H1 (cell line): ENCODE results near the gene GNB3. TPM values are rescaled to one million over a fixed set of nuclear protein-coding genes. Genes with fewer than 3 reads are reported as not detected.

Source experiments
- CTCF ChIA-PET: fragments of 300-600 bp; sonication (Branson Sonifier 250); formaldehyde crosslinking; loops from one replicate; lab custom pipeline; 2021; ENCODE audit not compliant: partially characterized antibody; lab: Charles Lee
- POLR2A ChIA-PET: fragments of 300-600 bp; sonication (Branson Sonifier 250); formaldehyde crosslinking; loops from one replicate; lab custom pipeline; 2021; ENCODE audit warnings: inconsistent platforms; ENCODE audit not compliant: partially characterized antibody; lab: Charles Lee
- DNase-seq, 2 experiments: peaks; one replicate each; pipeline versions ENCODE4 v3.0.0 to v3.0.0-alpha.2; 2010 to 2022; ENCODE audit warnings: low spot score in 2 of 2, low read depth in 1 of 2, mixed read lengths in 1 of 2
- FAIRE-seq: peaks from 2 replicates; lab custom pipeline; 2011; peaks lifted over from hg19 to GRCh38; lab: Jason Lieb, UNC
- H2AFZ ChIP-seq: 2 replicates; pipeline ENCODE4 v1.8.1; 2012; ENCODE audit warnings: low read length, inconsistent platforms
- H2AK5ac ChIP-seq: 2 replicates; pipeline ENCODE4 v1.6.1; 2013; ENCODE audit warnings: low read depth, low read length
- H2BK120ac ChIP-seq: replicated peaks from 2 replicates; pipeline ENCODE3; 2013; ENCODE audit warnings: low read depth, low read length, inconsistent platforms
- H2BK12ac ChIP-seq: 2 replicates; pipeline ENCODE4 v1.6.1; 2013; ENCODE audit warnings: low read depth, low read length
- H2BK15ac ChIP-seq: 2 replicates; pipeline ENCODE4 v1.6.1; 2013; ENCODE audit warnings: low read length
- H2BK20ac ChIP-seq: 2 replicates; pipeline ENCODE4 v1.6.1; 2013; ENCODE audit warnings: low read length
- H2BK5ac ChIP-seq: 2 replicates; pipeline ENCODE4 v1.6.1; 2013; ENCODE audit warnings: low read depth, low read length
- H3K14ac ChIP-seq: 2 replicates; pipeline ENCODE4 v1.6.1; 2013; ENCODE audit warnings: inconsistent platforms; ENCODE audit not compliant: insufficient read length
- H3K18ac ChIP-seq: 2 replicates; pipeline ENCODE4 v1.6.1; 2013; ENCODE audit warnings: low read length; ENCODE audit errors: extremely low read depth
- H3K23ac ChIP-seq: 2 replicates; pipeline ENCODE4 v1.6.1; 2013; ENCODE audit warnings: inconsistent platforms; ENCODE audit not compliant: insufficient read length
- H3K23me2 ChIP-seq: 2 replicates; pipeline ENCODE4 v1.6.1; 2013; ENCODE audit warnings: low read depth, low read length
- H3K27ac ChIP-seq: 2 replicates; pipeline ENCODE4 v1.6.1; 2011; ENCODE audit warnings: low read depth, low read length, inconsistent platforms
- H3K27me3 ChIP-seq, 4 experiments: replicated peaks in 1 of 4; 1 replicate in 1 of 4; 2 replicates in 3 of 4; pipeline versions ENCODE4 v1.6.1 to v1.8.1; 2011 to 2013; ENCODE audit warnings: low read length in 3 of 4, mild to moderate bottlenecking in 3 of 4, inconsistent platforms in 2 of 4, mixed read lengths in 2 of 4, moderate library complexity in 1 of 4; ENCODE audit not compliant: control insufficient read depth in 3 of 4, insufficient read depth in 3 of 4; ENCODE audit errors: extremely low read depth in 1 of 4
- H3K36me3 ChIP-seq, 4 experiments: 2 replicates each; pipeline versions ENCODE4 v1.6.1 to v1.8.1; 2011 to 2013; ENCODE audit warnings: mild to moderate bottlenecking in 4 of 4, low read length in 3 of 4, moderate library complexity in 2 of 4, control low read depth in 1 of 4, inconsistent platforms in 1 of 4; ENCODE audit not compliant: insufficient read depth in 4 of 4, control insufficient read depth in 2 of 4
- H3K4ac ChIP-seq: replicated peaks from 2 replicates; pipeline ENCODE3; 2013; ENCODE audit warnings: low read length, low read depth, mixed read lengths, inconsistent platforms; ENCODE audit not compliant: insufficient read length
- H3K4me1 ChIP-seq, 4 experiments: replicated peaks in 1 of 4; 1 replicate in 1 of 4; 2 replicates in 3 of 4; pipeline versions ENCODE4 v1.6.1 to v1.8.1; 2011 to 2013; ENCODE audit warnings: low read length in 3 of 4, inconsistent platforms in 2 of 4, mixed read lengths in 1 of 4; ENCODE audit not compliant: insufficient read depth in 4 of 4, control insufficient read depth in 3 of 4
- H3K4me2 ChIP-seq, 2 experiments: 2 replicates each; pipeline versions ENCODE4 v1.6.1 to v1.8.1; 2011 to 2013; ENCODE audit warnings: low read depth in 2 of 2, low read length in 2 of 2, control low read depth in 1 of 2, inconsistent platforms in 1 of 2, mild to moderate bottlenecking in 1 of 2; ENCODE audit not compliant: insufficient read depth in 1 of 2
- H3K4me3 ChIP-seq, 4 experiments: fragments of 200-600, 300-600 bp in 1 of 4; sonication (generic), shearing (Covaris generic), sonication (Bioruptor Twin) in 1 of 4; 2 replicates each; pipeline versions ENCODE4 v1.5.1 to v1.8.1; 2011 to 2016; ENCODE audit warnings: low read length in 4 of 4, low read depth in 3 of 4, control low read depth in 2 of 4, inconsistent platforms in 2 of 4, mild to moderate bottlenecking in 2 of 4, mixed read lengths in 1 of 4, moderate library complexity in 1 of 4; ENCODE audit not compliant: insufficient read depth in 2 of 4; ENCODE audit errors: extremely low read depth in 1 of 4
- H3K56ac ChIP-seq: replicated peaks from 2 replicates; pipeline ENCODE3; 2013; ENCODE audit warnings: low read depth, mild to moderate bottlenecking, mixed read lengths, low read length, inconsistent platforms; ENCODE audit not compliant: insufficient read length
- H3K79me1 ChIP-seq: 2 replicates; pipeline ENCODE4 v1.6.1; 2013; ENCODE audit warnings: low read depth, low read length, control low read depth
- H3K79me2 ChIP-seq, 2 experiments: 2 replicates each; pipeline versions ENCODE4 v1.6.1 to v1.8.1; 2012 to 2013; ENCODE audit warnings: low read length in 2 of 2, mild to moderate bottlenecking in 2 of 2, inconsistent platforms in 1 of 2; ENCODE audit not compliant: insufficient read depth in 2 of 2, control insufficient read depth in 1 of 2
- H3K9ac ChIP-seq, 4 experiments: replicated peaks in 1 of 4; 1 replicate in 1 of 4; 2 replicates in 3 of 4; pipeline versions ENCODE4 v1.6.1 to v1.8.1; 2011 to 2013; ENCODE audit warnings: low read depth in 3 of 4, low read length in 3 of 4, control low read depth in 2 of 4, mild to moderate bottlenecking in 2 of 4, moderate library complexity in 2 of 4, inconsistent platforms in 1 of 4; ENCODE audit errors: extremely low read depth in 1 of 4
- H3K9me3 ChIP-seq, 2 experiments: 2 replicates each; pipeline versions ENCODE4 v1.6.1 to v1.8.1; 2012 to 2013; ENCODE audit warnings: mild to moderate bottlenecking in 2 of 2, moderate library complexity in 2 of 2, control low read depth in 1 of 2, inconsistent platforms in 1 of 2, low read depth in 1 of 2, low read length in 1 of 2, mixed read lengths in 1 of 2; ENCODE audit not compliant: insufficient read depth in 2 of 2
- H4K20me1 ChIP-seq, 2 experiments: replicated peaks in 1 of 2; 2 replicates each; pipeline versions ENCODE3 to v1.8.1; 2011 to 2013; ENCODE audit warnings: inconsistent platforms in 2 of 2, low read length in 2 of 2, mild to moderate bottlenecking in 1 of 2; ENCODE audit not compliant: insufficient read depth in 2 of 2, control insufficient read depth in 1 of 2
- H4K5ac ChIP-seq: 2 replicates; pipeline ENCODE4 v1.6.1; 2013; ENCODE audit warnings: low read length, low read depth, mixed read lengths, inconsistent platforms; ENCODE audit not compliant: insufficient read length
- H4K8ac ChIP-seq: 2 replicates; pipeline ENCODE4 v1.8.0; 2013; ENCODE audit warnings: mild to moderate bottlenecking, moderate library complexity, low read length, inconsistent platforms; ENCODE audit not compliant: insufficient read depth; ENCODE audit errors: extremely low read depth
- H4K91ac ChIP-seq: replicated peaks from 2 replicates; pipeline ENCODE3; 2013; ENCODE audit warnings: low read length, mixed read lengths, inconsistent platforms; ENCODE audit not compliant: insufficient read length
- BRCA1 ChIP-seq: IDR thresholded peaks from 2 replicates; pipeline ENCODE4 v1.6.1; 2012; ENCODE audit warnings: low read depth, low read length, improper control_type of control experiment
- CEBPB ChIP-seq: IDR thresholded peaks from 2 replicates; pipeline ENCODE4 v1.6.1; 2012; ENCODE audit warnings: low read depth, low read length
- CREB1 ChIP-seq: IDR thresholded peaks from 2 replicates; pipeline ENCODE4 v1.6.1; 2012; ENCODE audit warnings: inconsistent platforms
- FOSL1 ChIP-seq: IDR thresholded peaks from 2 replicates; pipeline ENCODE4 v1.6.1; 2011; ENCODE audit warnings: mild to moderate bottlenecking, low read depth, low read length, moderate library complexity; ENCODE audit not compliant: insufficient read depth
- KDM5A ChIP-seq: fragments of 200-600 bp; IDR thresholded peaks from 2 replicates; pipeline ENCODE4 v1.7.1; 2012; ENCODE audit warnings: mild to moderate bottlenecking, low read length, inconsistent platforms, mixed read lengths
- NANOG ChIP-seq: IDR thresholded peaks from 2 replicates; pipeline ENCODE4 v1.6.1; 2011; ENCODE audit warnings: low read length, low read depth, mild to moderate bottlenecking, inconsistent platforms; ENCODE audit not compliant: insufficient read depth, poor library complexity, severe bottlenecking
- NRF1 ChIP-seq: IDR thresholded peaks from 2 replicates; pipeline ENCODE4 v1.6.1; 2011; ENCODE audit warnings: mild to moderate bottlenecking, low read depth, low read length, improper control_type of control experiment
- RNF2 ChIP-seq: fragments of 200-900, 300-1000 bp; sonication (generic); IDR thresholded peaks from 2 replicates; pipeline ENCODE4 v1.7.1; 2016; ENCODE audit warnings: borderline replicate concordance, low read depth, mild to moderate bottlenecking, antibody characterized with exemption, low read length; ENCODE audit not compliant: poor library complexity, severe bottlenecking; ENCODE audit errors: missing control alignments
- SP2 ChIP-seq: IDR thresholded peaks from 2 replicates; pipeline ENCODE4 v1.6.1; 2012; ENCODE audit warnings: mild to moderate bottlenecking, low read length, inconsistent platforms
- SUZ12 ChIP-seq: fragments of 200-600 bp; sonication (generic); IDR thresholded peaks from 2 replicates; pipeline ENCODE4 v1.6.1; 2012; ENCODE audit warnings: mild to moderate bottlenecking, inconsistent platforms, low read length, moderate library complexity, mixed read lengths
- TCF12 ChIP-seq: IDR thresholded peaks from 2 replicates; pipeline ENCODE4 v1.6.1; 2011; ENCODE audit warnings: low read depth, mild to moderate bottlenecking, low read length
- YY1 ChIP-seq: IDR thresholded peaks from 2 replicates; pipeline ENCODE4 v1.6.1; 2011; ENCODE audit warnings: low read depth, mild to moderate bottlenecking, low read length
- WGBS, 2 experiments: shearing (Covaris generic) in 1 of 2; methylation state at CpG; one replicate each; pipeline versions ENCODE4 v1.1.6 to v1.1.7; 2013 to 2015; ENCODE audit warnings: low lambda C conversion rate in 2 of 2, mixed read lengths in 2 of 2, inconsistent platforms in 1 of 2, low coverage in 1 of 2, missing lambda C conversion rate in 1 of 2; ENCODE audit not compliant: insufficient replicate concordance in 2 of 2, insufficient coverage in 1 of 2, insufficient read length in 1 of 2; ENCODE audit errors: extremely low coverage in 1 of 2, missing lambda C conversion rate in 1 of 2; 5-methylcytosine and 5-hydroxymethylcytosine counted together
- polyA plus RNA-seq, 7 experiments: library from polyadenylated mRNA; depleted of rRNA in 3 of 7; stranded (reverse) in 5 of 7; unstranded in 2 of 7; fragments of >200 nt in 5 of 7; fragments of 200-250 nt in 2 of 7; gene quantifications; 1 replicate in 5 of 7; 2 replicates in 1 of 7; 4 replicates in 1 of 7; pipeline versions ENCODE4 v1.2.1 to v1.2.3, GENCODE V29; 2011 to 2013; ENCODE audit warnings: missing spikeins in 2 of 7, mixed read lengths in 2 of 7
- total RNA-seq: library from RNA; stranded (reverse); fragmentation: NEBNext Ultra II Directional; extraction: Animal tissue kit (Norgen Biotek cat#: 25700); gene quantifications from 2 replicates; pipeline ENCODE4 v1.2.1, GENCODE V29; 2021
- TF ChIP-seq, protein P1 (sequence below): IDR thresholded peaks from 2 replicates; pipeline ENCODE4 v1.6.1; 2011; ENCODE audit warnings: low read depth, mild to moderate bottlenecking, low read length; ENCODE audit not compliant: insufficient read depth

The GNB3 gene
- total and polyA plus RNA-seq, 2 of the 8 experiments (the other 6 are each of a cell fraction or from before 2014, with no cell fraction given) = 9.9 TPM

DNA sequence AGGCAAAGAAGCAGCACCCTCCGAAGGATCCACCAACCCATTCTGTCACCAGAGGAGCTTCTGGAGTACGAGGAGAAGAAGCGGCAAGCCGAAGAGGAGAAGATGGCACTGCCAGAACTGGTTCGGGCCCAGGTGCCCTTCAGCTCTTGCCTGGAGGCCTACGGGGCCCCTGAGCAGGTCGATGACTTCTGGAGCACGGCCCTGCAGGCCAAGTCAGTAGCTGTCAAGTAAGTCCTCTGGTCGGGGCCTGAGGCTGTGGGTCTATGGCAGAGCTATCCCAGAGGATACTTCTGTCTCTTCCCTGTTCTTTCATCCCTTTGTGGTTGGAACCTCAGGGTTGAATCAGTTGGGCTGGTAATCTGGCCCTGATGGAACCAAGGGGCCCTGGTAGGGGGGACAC is 20.7 kb downstream of the GNB3 start:
- Histone ChIP-seq H2BK120ac (no peak overlapping the region), H4K91ac (no peak overlapping the region), H3K18ac (no peak overlapping the region), H3K36me3 (peaks cover 28 to 74% (median 66%) of the 10 kb centered on the region in 4 experiments), H2BK20ac (no peak overlapping the region), H2BK5ac (no peak overlapping the region), H4K20me1 (peaks cover 0 to 2% of the 10 kb centered on the region in 2 experiments), H3K56ac (no peak overlapping the region), H3K27ac (no peak overlapping the region), H3K79me2 (no peaks in the 10 kb centered on the region), H3K23ac (no peak overlapping the region), H2BK15ac (no peak overlapping the region), H3K9me3 (no peaks in the 10 kb centered on the region), H3K14ac (no peak overlapping the region), H3K27me3 (no peaks in the 10 kb centered on the region), H2AFZ (no peak overlapping the region), H2AK5ac (no peak overlapping the region), H3K23me2 (no peaks in the 10 kb centered on the region), H3K4me1 (peaks cover 2 to 10% (median 6%) of the 10 kb centered on the region in 4 experiments; a peak in 6 of 7 replicates), H4K8ac (no peak overlapping the region), H3K4ac (no peak overlapping the region), H3K4me2 (no peak overlapping the region), H3K79me1 (no peaks in the 10 kb centered on the region; the same call in 1 of the 2 replicates), H3K9ac (no peak overlapping the region), H4K5ac (no peak overlapping the region), H3K4me3 (no peak overlapping the region), H2BK12ac (no peak overlapping the region)
- POLR2A ChIA-PET = interaction anchor here (0.7 to 18.9 kb wide), 4 partner anchors 7 to 82 kb away, joined by 3 to 588 read pairs (median 14); partner anchors contain the start of genes C12orf57, CDCA3, GNB3 and RNU7-1
- WGBS, 2 experiments = 87% methylated on average over 9 of the region's 9 CpGs; no CpG with 5 or more reads in 1 of the 2 experiments
- no peak for FAIRE-seq
- CTCF ChIA-PET = interaction anchor here (0.5 to 4.5 kb wide), 8 partner anchors 10 to 108 kb away, joined by 3 to 27 read pairs (median 4); partner anchors contain the start of genes GNB3, MLF2 and SPSB2
- DNase-seq = no peak
- TF ChIP-seq FOSL1 = no peak
- TF ChIP-seq, protein P1, sequence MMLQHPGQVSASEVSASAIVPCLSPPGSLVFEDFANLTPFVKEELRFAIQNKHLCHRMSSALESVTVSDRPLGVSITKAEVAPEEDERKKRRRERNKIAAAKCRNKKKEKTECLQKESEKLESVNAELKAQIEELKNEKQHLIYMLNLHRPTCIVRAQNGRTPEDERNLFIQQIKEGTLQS = no peak
- no peak for TF ChIP-seq SP2
- TF ChIP-seq CEBPB = no peak
- TF ChIP-seq TCF12 = no peak
- no peak for TF ChIP-seq NRF1
- TF ChIP-seq KDM5A = no peak
- TF ChIP-seq NANOG = no peak
- TF ChIP-seq CREB1 = no peak
- no peak for TF ChIP-seq BRCA1
- TF ChIP-seq YY1 = no peak
- TF ChIP-seq SUZ12 = no peak
- no peak for TF ChIP-seq RNF2
